ENCODE results near the gene EPHA5.

EPHA5 gene

DNA sequence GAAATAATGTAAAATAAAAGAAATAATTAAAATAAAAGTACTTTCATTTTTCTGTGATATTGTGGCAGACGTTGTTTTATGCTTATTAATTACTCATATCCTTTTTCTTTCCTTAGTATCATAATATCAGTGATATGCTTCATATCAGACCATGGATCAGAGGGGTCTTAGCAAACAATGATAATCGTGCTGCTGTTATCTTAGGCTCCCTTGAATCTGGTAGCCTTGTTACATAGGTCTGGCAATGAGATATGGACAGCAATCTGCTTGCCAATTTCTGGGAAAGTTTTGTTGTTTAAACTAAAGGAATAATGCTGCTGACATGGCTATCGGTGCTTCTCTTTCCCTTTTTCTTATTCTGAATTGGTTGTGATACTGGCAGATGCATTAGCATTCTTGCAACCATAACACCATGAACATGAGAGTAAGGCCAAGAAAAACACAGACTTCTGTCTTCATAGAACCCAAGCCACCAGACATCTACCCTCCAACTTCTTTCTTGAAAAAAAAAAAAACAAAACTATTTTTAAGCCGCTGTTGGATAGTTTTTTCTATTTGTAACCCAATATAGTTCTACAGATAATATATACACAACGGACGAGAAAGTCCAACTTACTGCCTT is 16.4 kb downstream of the EPHA5 start:
- Mint-ChIP-seq H3K27me3 (no peaks in the 10 kb centered on the region), H3K4me1 (no peaks in the 10 kb centered on the region), H3K36me3 (no peaks in the 10 kb centered on the region), H3K27ac (no peak overlapping the region), H3K4me3 (no peak overlapping the region), H3K9me3 (no peaks in the 10 kb centered on the region)
- ATAC-seq = no peak

DNA sequence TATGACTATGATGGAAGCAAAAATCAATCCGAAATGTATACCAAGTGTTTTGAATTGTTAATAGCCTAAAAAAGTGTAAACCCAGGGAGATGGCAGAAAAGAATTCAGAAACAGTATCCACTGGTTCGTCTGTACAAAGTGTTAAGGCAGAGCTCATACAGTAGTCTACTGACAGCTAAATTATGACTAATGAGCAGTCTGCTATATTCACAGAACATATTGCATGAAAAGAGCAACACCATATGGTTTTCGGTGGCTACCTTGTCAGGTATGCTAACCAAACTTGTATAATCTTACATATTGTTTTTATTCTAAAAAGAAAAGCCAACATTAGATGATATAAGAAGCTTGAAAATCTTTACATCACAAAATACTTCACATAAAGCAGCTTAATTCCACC is 18.5 kb downstream of the EPHA5 start:
- no peaks in the 10 kb centered on the region for H3K4me1 Mint-ChIP-seq
- no peak for ATAC-seq
- H3K27ac Mint-ChIP-seq = no peak overlapping the region
- H3K27me3 Mint-ChIP-seq = no peaks in the 10 kb centered on the region
- H3K4me3 Mint-ChIP-seq = no peak overlapping the region
- H3K9me3 Mint-ChIP-seq = no peaks in the 10 kb centered on the region
- H3K36me3 Mint-ChIP-seq = no peaks in the 10 kb centered on the region

DNA sequence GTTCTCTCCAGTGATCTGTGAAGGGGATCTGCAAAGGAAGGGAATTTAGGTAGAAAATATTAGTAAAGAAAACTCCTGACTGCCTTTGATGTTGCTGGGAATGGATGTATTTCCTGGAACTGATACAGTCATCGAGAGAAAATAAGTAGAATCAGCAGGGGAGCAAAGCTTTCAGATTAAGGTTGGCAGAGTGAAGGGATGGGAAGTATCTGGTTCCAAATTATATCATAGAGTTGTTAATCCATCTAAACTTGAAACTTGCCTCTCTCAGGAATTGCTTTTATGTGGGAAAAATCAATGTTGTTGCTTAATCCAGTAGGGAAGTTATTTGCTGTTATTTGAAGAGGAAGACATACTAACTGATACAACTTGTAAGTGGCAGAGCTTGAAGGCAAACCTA is 19.3 kb downstream of the EPHA5 start:
- H3K27ac Mint-ChIP-seq = no peak overlapping the region

DNA sequence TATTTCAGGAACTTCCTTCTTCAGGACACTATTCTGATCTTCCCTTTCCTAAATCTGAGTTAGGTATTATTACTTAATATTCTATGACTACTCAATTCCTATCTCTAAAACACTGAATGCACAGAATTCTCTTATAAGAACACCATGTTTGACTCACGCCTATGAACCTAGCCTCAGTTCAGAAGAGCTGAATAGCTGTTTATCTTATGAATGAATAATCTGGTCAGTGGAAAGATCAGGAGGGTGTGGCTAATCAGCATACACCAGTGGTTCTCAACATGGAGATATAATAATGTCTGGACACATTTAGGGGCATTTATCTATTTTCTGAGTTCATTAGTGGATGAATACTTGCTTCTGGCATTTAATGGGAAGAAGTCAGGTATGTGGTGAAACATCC is 24.2 kb downstream of the EPHA5 start:
- H3K27ac Mint-ChIP-seq = no peak overlapping the region
- H3K4me3 Mint-ChIP-seq = no peak overlapping the region
- no peaks in the 10 kb centered on the region for H3K4me1 Mint-ChIP-seq
- H3K27me3 Mint-ChIP-seq = no peaks in the 10 kb centered on the region
- H3K36me3 Mint-ChIP-seq = no peaks in the 10 kb centered on the region
- H3K9me3 Mint-ChIP-seq = no peaks in the 10 kb centered on the region
- no peak for ATAC-seq

More for the DNA sequence above, 19.3 kb downstream of the EPHA5 start:
- H3K4me1 Mint-ChIP-seq = no peaks in the 10 kb centered on the region
- H3K36me3 Mint-ChIP-seq = no peaks in the 10 kb centered on the region
- no peaks in the 10 kb centered on the region for H3K27me3 Mint-ChIP-seq
- ATAC-seq = no peak
- H3K9me3 Mint-ChIP-seq = no peaks in the 10 kb centered on the region
- no peak overlapping the region for H3K4me3 Mint-ChIP-seq

DNA sequence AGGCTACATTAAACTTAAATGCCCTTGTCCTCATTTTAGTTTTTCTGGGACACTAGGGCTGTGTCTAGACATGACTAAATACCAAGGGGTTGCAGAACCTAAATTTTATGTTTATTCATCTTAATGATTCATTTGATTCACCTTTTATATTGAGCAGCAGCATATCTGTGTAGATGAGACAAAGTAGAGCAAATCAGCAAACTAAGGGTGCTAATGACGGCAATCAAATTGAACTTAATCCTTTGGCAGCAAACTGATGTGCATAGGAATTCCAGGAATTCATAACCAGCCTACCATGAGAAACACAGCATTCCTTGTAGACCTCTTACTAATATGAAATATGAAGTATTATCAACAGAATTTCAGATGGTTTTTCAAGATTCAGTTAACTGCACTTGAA is 25.1 kb downstream of the EPHA5 start:
- ATAC-seq = no peak
- Mint-ChIP-seq H3K4me1 (no peaks in the 10 kb centered on the region), H3K27ac (no peak overlapping the region), H3K27me3 (no peaks in the 10 kb centered on the region), H3K9me3 (no peaks in the 10 kb centered on the region), H3K4me3 (no peak overlapping the region), H3K36me3 (no peaks in the 10 kb centered on the region)

DNA sequence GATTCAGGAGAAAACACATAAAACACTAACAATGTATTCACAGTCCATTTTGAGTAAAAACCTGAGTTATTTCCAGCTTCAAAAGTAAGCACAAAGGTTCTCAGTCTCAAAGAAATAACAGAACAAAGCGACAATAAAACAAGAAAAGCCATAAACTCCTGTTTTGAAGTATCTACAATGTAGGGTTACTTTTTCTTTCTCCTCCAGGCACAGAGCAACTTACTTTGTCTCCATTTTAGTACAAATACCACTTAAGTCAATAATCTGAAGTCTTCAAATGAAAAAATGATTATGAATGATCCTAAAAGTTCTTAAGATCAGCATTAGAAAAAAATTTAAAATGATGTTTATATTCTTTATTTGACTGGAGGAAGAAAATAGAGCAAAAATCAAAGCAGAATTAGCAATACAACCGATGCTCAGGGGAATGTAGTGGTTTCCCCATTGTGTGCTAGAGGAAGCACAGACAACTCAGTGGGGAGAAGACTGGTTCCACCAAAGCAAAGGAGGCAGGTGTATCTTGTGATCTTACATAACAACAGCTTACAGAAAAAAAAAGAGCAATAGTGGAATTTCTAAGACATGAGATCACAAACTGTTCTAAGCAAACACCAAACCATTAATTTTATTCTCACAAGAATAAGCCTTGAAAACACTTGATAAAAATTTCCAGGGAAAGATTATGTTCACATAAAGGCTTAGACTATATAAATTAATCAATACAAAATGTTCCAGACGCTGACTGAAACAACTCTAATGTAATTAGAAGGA is 35.1 kb downstream of the EPHA5 start:
- Mint-ChIP-seq H3K4me1 (no peaks in the 10 kb centered on the region), H3K36me3 (no peaks in the 10 kb centered on the region), H3K27me3 (no peaks in the 10 kb centered on the region), H3K9me3 (no peaks in the 10 kb centered on the region), H3K27ac (no peak overlapping the region), H3K4me3 (no peak overlapping the region)
- no peak for ATAC-seq

DNA sequence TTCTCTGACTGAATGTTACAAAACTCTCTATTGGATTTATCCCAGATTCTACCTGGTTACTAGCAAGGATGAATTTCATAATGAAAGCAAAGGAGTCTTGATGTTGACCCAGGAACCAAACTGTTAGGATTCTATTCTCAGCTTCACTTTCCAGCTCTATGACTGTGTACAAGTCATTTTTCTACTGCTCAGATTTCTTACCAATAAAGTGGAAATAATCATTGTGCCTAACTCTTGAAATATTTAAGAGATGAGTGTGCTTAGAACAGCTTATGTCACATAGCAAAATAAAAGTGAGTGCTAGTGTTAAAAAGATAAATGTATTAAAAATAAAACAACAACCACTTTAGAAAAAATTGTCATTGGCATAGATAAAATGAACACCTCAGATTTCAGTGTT is 45.6 kb downstream of the EPHA5 start:
- no peaks in the 10 kb centered on the region for H3K36me3 Mint-ChIP-seq
- H3K4me1 Mint-ChIP-seq = no peaks in the 10 kb centered on the region
- no peak overlapping the region for H3K27ac Mint-ChIP-seq
- no peaks in the 10 kb centered on the region for H3K9me3 Mint-ChIP-seq
- no peaks in the 10 kb centered on the region for H3K27me3 Mint-ChIP-seq
- ATAC-seq = no peak
- no peak overlapping the region for H3K4me3 Mint-ChIP-seq

DNA sequence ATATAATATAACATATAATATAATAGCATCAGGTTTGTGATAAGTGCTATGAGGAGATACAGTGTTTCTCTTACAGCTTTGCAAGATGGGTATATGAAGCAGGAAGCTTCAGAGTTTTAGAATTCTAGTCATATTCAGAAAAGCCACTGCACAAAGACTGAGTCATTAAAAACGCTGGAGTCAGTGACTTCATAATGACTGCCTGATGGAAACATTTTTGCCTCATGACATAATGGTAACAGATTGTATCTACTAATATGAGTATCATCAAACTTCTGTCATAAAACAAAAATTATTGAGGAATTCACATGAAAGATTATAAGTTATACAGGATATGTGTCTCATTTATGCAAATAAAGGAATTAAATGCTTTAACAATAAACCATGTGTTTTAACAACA is 46.8 kb downstream of the EPHA5 start:
- Mint-ChIP-seq H3K4me1 (no peaks in the 10 kb centered on the region), H3K27ac (no peak overlapping the region), H3K9me3 (no peaks in the 10 kb centered on the region), H3K4me3 (no peak overlapping the region), H3K36me3 (no peaks in the 10 kb centered on the region), H3K27me3 (no peaks in the 10 kb centered on the region)
- no peak for ATAC-seq

DNA sequence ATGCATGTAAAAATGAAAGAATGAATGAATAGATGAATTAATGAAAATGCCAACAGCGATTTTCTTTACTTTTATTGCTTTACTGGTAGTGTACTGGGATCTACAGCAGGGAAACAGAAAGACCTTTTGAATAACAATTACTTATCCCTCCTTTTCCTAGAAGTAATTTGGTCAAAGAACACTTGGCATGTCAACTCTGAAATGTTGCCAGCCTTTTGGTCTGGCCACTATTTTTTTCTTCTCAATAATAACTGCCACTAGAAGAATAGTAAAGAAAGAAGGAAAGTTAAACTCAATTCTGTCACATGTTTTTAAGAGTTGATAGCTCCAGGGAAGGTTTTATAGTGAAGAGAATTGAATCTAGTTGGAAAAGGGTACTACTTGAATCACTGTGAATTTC is 52.9 kb downstream of the EPHA5 start:
- no peaks in the 10 kb centered on the region for H3K4me1 Mint-ChIP-seq
- H3K9me3 Mint-ChIP-seq = peaks cover 3% of the 10 kb centered on the region
- ATAC-seq = no peak
- no peak overlapping the region for H3K27ac Mint-ChIP-seq
- no peaks in the 10 kb centered on the region for H3K27me3 Mint-ChIP-seq
- H3K4me3 Mint-ChIP-seq = no peak overlapping the region
- no peaks in the 10 kb centered on the region for H3K36me3 Mint-ChIP-seq

DNA sequence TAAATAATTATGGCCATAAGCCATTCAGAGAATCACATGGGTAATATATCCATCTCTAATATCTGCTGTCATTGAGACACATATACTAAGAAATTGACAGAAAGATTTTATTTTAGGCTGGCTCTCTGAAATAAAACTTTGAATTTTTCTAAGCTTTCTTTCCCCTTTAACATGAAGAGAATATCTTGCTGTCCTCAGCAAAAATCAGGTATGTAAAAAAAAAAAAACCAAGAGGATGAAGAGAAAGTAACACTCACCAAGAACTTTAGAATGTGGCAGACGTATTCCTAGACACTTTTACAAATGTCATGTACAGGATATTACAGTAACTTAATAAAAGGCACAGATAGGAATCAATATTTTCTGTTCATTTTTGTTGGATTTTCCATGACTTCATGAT is 65.8 kb downstream of the EPHA5 start:
- ATAC-seq = no peak
- H3K27me3 Mint-ChIP-seq = no peaks in the 10 kb centered on the region
- no peaks in the 10 kb centered on the region for H3K4me1 Mint-ChIP-seq
- no peak overlapping the region for H3K4me3 Mint-ChIP-seq
- no peaks in the 10 kb centered on the region for H3K36me3 Mint-ChIP-seq
- H3K27ac Mint-ChIP-seq = no peak overlapping the region
- no peaks in the 10 kb centered on the region for H3K9me3 Mint-ChIP-seq

DNA sequence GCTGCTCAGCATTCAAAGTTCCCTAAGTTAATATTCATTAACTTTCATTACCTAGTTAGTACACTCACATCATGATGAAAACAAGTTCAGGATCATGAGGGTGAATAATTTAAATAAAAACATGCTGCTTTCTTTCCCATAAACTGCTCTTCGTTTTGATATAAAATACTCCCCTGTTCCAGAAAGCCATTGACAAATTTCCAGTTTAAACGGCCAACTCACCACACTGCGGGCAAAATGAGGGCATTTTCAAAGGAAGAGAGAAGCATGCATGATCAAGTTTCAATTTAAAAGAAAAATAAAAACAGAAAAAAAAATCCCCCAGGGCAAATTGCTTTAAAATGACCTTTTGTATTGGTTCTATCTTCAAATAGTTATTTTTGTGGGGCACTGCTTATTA is 69.6 kb downstream of the EPHA5 start:
- no peak for ATAC-seq
- H3K27ac Mint-ChIP-seq = no peak overlapping the region
- H3K4me3 Mint-ChIP-seq = no peak overlapping the region
- H3K36me3 Mint-ChIP-seq = no peaks in the 10 kb centered on the region
- H3K4me1 Mint-ChIP-seq = no peaks in the 10 kb centered on the region
- no peaks in the 10 kb centered on the region for H3K27me3 Mint-ChIP-seq
- H3K9me3 Mint-ChIP-seq = peaks cover 3% of the 10 kb centered on the region

DNA sequence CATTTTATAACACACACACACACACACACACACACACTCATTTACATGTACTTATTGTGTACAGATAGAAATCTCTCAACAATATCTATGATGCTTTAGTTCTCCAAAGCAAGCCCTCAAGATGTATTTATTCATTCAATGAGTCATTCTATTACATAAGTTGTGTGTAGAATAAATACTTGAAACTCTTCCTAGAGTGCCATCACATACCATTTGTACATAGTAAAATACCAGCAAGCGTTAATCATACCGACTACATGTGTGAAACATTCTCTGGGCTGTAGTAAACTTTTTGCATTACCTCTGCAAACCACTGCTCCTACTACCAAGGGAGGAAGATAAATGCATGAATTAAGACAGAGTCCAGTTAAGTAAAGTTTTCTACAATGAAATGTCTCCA is 70.9 kb downstream of the EPHA5 start:
- Mint-ChIP-seq H3K4me1 (no peaks in the 10 kb centered on the region), H3K9me3 (peaks cover 3% of the 10 kb centered on the region), H3K4me3 (no peak overlapping the region), H3K27me3 (no peaks in the 10 kb centered on the region), H3K27ac (no peak overlapping the region), H3K36me3 (no peaks in the 10 kb centered on the region)
- no peak for ATAC-seq

DNA sequence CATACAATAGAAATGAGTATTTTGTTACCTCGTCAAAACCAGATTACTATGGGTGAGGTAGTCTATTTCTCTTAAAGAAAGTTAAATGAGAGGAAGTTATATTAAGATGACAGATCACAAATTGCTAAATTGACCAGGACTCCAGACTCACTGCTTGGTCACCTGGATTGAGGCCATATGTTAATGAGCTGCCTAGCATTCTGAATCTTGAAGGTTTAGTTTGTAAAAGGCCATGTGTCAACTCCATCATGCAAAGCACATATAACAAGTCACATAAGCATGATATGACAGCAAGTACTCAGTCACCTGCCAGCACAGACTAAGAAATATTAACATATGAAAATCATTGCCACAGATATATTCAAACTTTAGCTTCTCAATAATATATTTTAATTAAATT is 72.6 kb downstream of the EPHA5 start:
- H3K27me3 Mint-ChIP-seq = no peaks in the 10 kb centered on the region
- peaks cover 3% of the 10 kb centered on the region for H3K9me3 Mint-ChIP-seq
- no peaks in the 10 kb centered on the region for H3K36me3 Mint-ChIP-seq
- no peak overlapping the region for H3K27ac Mint-ChIP-seq
- H3K4me1 Mint-ChIP-seq = no peaks in the 10 kb centered on the region
- no peak for ATAC-seq
- no peak overlapping the region for H3K4me3 Mint-ChIP-seq

DNA sequence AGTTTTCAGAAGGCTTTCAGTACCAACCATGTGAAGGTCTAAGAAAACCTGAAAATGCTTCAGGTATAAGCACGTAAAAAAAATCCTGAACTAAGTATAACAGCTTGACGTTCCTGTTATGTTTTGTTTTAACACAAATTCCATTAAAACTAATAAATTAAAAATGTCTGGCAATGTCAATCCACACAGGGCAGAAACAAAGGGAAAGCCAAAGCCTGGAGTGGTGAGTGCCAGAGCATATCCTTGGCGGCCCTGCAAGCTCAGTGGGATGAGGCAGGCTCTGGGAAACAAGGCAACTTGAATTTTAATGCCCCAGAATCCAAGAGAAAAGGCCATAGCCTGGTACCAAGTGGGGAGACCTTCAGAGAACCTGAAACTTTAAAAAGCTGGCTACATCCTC is 78.2 kb downstream of the EPHA5 start:
- Mint-ChIP-seq H3K36me3 (no peaks in the 10 kb centered on the region), H3K9me3 (peaks cover 2% of the 10 kb centered on the region), H3K27ac (no peak overlapping the region), H3K4me1 (no peaks in the 10 kb centered on the region), H3K4me3 (no peak overlapping the region), H3K27me3 (no peaks in the 10 kb centered on the region)
- no peak for ATAC-seq

DNA sequence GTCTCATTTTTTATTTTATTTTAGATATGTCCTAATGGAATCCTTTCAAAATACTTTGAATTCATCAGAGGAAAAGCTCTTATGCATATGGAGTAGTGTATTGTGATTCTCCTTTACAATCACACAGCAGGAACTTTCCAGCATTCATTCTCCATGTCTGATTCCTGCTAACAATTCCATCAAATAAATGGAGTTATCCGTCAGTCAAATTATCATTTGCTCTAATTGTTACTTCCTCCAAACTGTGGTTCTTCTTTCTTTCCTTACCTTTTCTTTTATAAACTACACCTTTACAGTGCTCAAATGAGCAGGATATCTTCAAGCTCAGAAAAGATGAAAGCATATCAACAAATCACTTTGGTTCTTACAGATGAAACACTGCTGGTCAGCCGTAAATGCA is 80.4 kb downstream of the EPHA5 start:
- no peaks in the 10 kb centered on the region for H3K27me3 Mint-ChIP-seq
- H3K4me3 Mint-ChIP-seq = no peak overlapping the region

DNA sequence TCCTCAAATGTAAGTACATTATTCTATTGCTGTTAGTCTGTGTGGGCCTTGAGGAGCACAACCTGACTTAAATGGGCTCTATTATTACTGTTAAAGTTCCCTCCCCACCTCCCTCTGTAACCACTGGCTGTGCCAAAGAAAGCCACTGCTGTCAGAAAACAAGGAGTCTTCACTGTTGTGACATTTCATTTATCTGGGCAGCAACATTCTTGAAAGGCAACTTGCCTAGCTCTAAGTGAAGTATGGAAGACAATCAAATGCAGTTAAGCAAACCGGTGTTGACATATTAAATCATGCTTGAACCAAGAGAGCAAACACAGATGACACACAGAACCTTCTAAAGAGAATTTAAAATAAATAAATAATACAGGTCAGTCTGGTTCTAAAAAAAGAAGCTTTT is 81.0 kb downstream of the EPHA5 start:
- Mint-ChIP-seq H3K36me3 (no peaks in the 10 kb centered on the region), H3K9me3 (peaks cover 2% of the 10 kb centered on the region), H3K4me3 (no peak overlapping the region), H3K4me1 (no peaks in the 10 kb centered on the region), H3K27ac (no peak overlapping the region), H3K27me3 (no peaks in the 10 kb centered on the region)
- no peak for ATAC-seq

More for the DNA sequence above, 80.4 kb downstream of the EPHA5 start:
- Mint-ChIP-seq H3K4me1 (no peaks in the 10 kb centered on the region), H3K27ac (no peak overlapping the region), H3K9me3 (peaks cover 2% of the 10 kb centered on the region), H3K36me3 (no peaks in the 10 kb centered on the region)
- no peak for ATAC-seq
